ENCODE measurements around the gene CRACDL. TPM values are rescaled to one million over a fixed set of nuclear protein-coding genes. Genes with fewer than 3 reads are reported as not detected.
A peak's percentile ranks its signal among the peaks of the same experiment; 100 is the strongest.

CRACDL gene
- total RNA-seq, 1 donor from 2014 or later: 6.2 TPM

DNA sequence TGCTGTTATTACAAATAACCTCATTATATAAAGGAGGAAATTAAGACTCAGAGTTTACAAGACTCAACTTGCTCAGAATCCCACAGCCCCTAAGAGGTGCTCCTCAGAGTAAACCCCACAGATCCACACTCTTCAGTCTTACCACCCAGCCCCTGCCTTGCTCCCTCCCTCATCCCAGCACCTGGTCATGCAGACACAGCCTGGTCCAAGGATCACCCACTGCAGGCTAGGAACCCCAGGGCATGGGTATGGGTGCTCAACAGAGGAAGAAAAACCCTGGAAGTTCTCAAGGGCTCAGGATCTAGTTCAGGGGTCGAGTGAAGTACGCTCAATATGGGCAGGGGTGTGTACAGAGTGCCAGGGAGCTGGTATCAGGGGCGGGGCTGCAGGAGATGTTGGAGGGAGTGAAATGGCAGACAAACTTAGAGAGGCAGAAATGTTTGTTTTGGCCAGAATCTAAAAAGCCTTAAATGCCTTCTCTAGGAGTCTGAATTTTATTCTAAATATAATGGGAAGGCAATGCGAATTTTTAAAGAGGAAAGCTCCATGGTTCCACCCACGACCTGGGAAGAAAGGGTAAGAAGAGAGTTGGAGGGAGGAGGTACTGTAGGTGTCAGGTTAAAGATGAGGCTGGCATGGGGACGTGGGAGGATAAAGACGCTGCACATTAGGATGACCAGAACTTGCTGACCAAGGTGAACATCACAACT lies 126.0 kb downstream of the CRACDL start:
- Mint-ChIP-seq H3K4me1 (ENCODE audit: unreplicated experiment) (peaks cover 30% of the 10 kb centered on the region), H3K9me3 (peaks cover 5% of the 10 kb centered on the region), H3K27me3 (peaks cover 6% of the 10 kb centered on the region), H3K27ac (no peak overlapping the region), H3K4me3 (peak overlapping the region; percentile 53), H3K36me3 (peaks cover 7% of the 10 kb centered on the region)
- TF ChIP-seq, protein P1, sequence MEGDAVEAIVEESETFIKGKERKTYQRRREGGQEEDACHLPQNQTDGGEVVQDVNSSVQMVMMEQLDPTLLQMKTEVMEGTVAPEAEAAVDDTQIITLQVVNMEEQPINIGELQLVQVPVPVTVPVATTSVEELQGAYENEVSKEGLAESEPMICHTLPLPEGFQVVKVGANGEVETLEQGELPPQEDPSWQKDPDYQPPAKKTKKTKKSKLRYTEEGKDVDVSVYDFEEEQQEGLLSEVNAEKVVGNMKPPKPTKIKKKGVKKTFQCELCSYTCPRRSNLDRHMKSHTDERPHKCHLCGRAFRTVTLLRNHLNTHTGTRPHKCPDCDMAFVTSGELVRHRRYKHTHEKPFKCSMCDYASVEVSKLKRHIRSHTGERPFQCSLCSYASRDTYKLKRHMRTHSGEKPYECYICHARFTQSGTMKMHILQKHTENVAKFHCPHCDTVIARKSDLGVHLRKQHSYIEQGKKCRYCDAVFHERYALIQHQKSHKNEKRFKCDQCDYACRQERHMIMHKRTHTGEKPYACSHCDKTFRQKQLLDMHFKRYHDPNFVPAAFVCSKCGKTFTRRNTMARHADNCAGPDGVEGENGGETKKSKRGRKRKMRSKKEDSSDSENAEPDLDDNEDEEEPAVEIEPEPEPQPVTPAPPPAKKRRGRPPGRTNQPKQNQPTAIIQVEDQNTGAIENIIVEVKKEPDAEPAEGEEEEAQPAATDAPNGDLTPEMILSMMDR (conservative IDR thresholded peaks at IDR 0.05): no peak
- DNase-seq (ENCODE audit: extremely low spot score, unreplicated experiment): no peak

DNA sequence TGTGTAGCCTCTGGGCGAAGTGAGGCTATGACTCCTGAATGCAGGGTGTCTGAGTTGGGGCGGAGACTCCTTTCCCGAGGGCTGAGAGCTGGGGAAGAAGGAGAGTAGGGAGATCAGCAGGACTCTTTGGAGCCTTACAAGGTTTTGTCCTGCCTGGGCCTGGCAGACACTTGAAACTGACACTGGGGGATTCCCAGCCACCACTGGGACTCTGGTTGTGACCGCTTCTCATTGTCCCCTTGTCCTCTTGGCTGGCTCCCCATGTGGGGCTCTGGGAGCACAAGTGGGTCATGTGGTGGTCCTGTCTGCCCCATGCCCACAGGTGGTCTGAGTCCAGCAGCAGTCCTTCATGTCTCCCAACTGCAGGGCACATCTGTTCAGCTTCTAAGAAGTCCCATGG lies 126.9 kb downstream of the CRACDL start:
- no peak overlapping the region for H3K4me3 Mint-ChIP-seq
- TF ChIP-seq, protein P1 (conservative IDR thresholded peaks at IDR 0.05): no peak
- no peak for DNase-seq (ENCODE audit: extremely low spot score, unreplicated experiment)
- peaks cover 5% of the 10 kb centered on the region for H3K9me3 Mint-ChIP-seq
- peaks cover 6% of the 10 kb centered on the region for H3K27me3 Mint-ChIP-seq
- H3K4me1 Mint-ChIP-seq (ENCODE audit: unreplicated experiment): peaks cover 30% of the 10 kb centered on the region
- no peak overlapping the region for H3K27ac Mint-ChIP-seq
- H3K36me3 Mint-ChIP-seq: peaks cover 7% of the 10 kb centered on the region

DNA sequence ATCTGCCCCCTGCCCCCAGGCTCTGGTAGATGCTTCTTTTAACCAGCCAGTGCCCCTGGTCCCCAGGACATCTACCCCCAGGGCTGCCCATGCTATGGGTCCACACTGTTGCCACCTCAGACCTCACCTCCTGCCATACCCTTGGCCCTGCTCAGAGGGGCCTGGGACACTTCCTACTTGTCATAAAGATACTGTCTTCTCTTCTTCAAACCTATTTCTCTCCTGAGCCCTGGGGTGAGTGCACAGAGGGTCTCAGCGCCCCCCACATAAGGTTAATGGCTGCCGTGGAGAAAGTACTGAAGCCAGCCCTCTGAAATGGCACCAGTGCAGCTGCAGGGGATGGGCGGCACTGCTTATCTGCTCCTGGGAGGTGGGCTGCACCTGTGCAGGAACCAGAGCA lies 127.5 kb downstream of the CRACDL start:
- TF ChIP-seq, protein P1 (conservative IDR thresholded peaks at IDR 0.05): no peak
- Mint-ChIP-seq H3K4me3 (no peak overlapping the region), H3K9me3 (peaks cover 5% of the 10 kb centered on the region), H3K4me1 (ENCODE audit: unreplicated experiment) (peaks cover 30% of the 10 kb centered on the region), H3K27me3 (peaks cover 6% of the 10 kb centered on the region), H3K36me3 (peaks cover 7% of the 10 kb centered on the region), H3K27ac (no peak overlapping the region)
- no peak for DNase-seq (ENCODE audit: extremely low spot score, unreplicated experiment)

DNA sequence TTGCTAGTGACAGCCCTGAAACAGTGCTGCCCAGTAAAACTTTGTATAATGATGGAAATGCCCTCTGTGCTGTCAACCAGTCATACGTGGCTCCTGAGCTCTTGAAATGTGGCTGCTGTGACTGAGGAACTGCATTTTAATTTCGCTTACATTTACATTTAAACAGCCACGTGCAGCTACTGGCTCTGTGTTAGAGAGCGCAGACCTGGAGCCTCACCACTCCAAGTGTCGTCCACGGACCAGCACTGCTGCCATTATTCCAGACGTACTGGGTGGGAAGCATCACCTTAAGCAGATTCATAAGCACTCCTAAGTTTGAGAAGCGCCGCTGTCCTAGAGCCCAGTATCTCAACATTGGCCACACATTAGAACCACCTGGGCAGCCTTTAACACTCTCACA lies 128.1 kb downstream of the CRACDL start:
- no peak overlapping the region for H3K4me3 Mint-ChIP-seq
- H3K27ac Mint-ChIP-seq: no peak overlapping the region
- peak; percentile 18 for DNase-seq (ENCODE audit: extremely low spot score, unreplicated experiment)
- peaks cover 5% of the 10 kb centered on the region for H3K9me3 Mint-ChIP-seq
- peaks cover 30% of the 10 kb centered on the region for H3K4me1 Mint-ChIP-seq (ENCODE audit: unreplicated experiment)
- H3K36me3 Mint-ChIP-seq: peaks cover 7% of the 10 kb centered on the region
- H3K27me3 Mint-ChIP-seq: peaks cover 6% of the 10 kb centered on the region
- TF ChIP-seq, protein P1 (conservative IDR thresholded peaks at IDR 0.05): no peak

DNA sequence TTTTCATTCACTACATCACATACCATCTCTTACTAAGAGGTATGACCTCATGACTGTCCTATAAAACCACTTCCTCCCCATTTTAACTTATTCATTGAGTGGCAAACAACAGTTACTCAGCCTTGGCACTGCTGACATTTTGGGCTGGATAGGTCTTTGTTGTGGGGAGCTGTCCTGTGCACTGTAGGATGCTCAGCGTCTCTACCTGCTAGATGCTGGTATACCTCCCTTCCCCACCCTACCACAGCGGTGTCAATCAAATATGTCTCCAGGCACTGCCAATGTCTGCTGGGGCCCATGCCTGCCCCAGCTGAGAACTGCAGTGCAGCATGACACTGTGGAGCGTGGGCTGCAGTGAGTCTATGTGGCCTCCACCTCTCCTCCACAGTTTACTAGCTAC lies 128.8 kb downstream of the CRACDL start:
- TF ChIP-seq, protein P1 (conservative IDR thresholded peaks at IDR 0.05): no peak
- Mint-ChIP-seq H3K4me3 (no peak overlapping the region), H3K36me3 (peaks cover 7% of the 10 kb centered on the region), H3K27ac (no peak overlapping the region), H3K9me3 (peaks cover 5% of the 10 kb centered on the region), H3K27me3 (peaks cover 6% of the 10 kb centered on the region), H3K4me1 (ENCODE audit: unreplicated experiment) (peaks cover 30% of the 10 kb centered on the region)
- peak; percentile 39 for DNase-seq (ENCODE audit: extremely low spot score, unreplicated experiment)

Measured in type B pancreatic cell (in vitro differentiated cells).